ENCODE data around the gene PON1.
A peak's percentile ranks its signal among the peaks of the same experiment; 100 is the strongest.

PON1 gene

GRCh38 chr7:95324431-95324830 is at the start of gene PON1:
Gene PON1, minus strand, starts transcription at chr7:95324532. Its CDS starts 57 bp downstream, at chr7:95324475.
- peak; percentile 17 for DNase-seq

DNA sequence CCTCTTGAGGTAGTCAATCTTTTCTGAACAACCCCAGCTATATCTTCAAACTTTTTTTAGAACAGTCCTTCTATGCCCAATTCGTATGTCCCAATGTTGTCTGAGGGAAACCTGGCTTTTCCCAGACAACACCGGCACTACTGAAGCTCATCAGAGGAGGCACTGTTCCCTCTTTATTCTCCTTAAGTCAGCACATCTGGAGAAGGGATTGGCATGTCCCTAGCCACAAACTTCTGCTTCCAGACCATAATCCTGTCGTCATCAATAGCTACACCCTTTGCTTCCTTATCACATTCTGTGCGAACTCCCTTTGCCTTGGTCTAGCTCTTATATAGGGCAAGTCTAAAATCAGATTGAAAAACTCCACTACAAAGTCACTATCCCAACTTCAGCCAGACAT is 49.0 kb upstream of the PON1 start:
- DNase-seq, result no peak

DNA sequence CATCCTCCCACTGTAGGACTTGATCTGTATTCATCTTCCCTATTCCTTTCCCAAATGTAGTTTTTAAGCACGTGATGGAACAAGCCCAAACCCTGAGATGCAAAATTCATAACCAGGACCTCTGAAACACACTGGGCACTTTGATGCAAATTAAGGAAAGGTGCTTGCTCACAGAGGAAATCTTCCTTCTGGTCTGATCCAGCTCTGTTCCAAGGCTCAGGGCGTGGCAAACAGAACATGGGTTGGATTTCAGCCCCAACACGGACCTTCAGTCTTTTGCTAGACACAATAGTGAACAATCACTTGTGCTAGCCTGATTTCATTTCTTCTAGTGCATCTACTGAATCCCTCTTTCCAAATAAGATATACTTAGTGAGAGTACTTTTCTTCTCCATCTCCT is 43.9 kb upstream of the PON1 start:
- no peak for DNase-seq

DNA sequence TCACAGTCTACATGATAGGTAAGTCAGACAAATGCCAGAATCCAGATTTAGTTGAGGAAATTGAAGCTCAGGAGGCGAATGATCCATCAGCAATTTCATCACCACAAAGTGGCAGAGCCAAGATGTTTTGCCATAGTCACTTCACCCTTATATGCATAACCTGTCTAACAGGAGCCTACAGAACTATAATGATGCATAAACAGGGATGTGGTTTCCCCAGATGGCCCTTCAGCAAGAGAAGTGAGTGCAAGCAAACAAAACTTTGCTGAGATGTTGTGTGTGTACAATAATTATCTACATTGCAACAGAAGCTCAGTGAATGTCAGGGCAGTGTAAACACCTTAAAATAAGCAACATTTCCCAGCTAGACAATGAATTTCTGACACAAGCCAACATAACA is 43.3 kb upstream of the PON1 start:
- peak; percentile 82 for DNase-seq

- DNase-seq, result no peak
These were observed 40.8 kb upstream of the PON1 start for GRCh38 chr7:95365151-95365550.

- no peak for DNase-seq
These were observed 33.3 kb upstream of the PON1 start for GRCh38 chr7:95357623-95358022.

- no peak for DNase-seq
These were observed 18.4 kb upstream of the PON1 start for GRCh38 chr7:95342642-95343307.

DNA sequence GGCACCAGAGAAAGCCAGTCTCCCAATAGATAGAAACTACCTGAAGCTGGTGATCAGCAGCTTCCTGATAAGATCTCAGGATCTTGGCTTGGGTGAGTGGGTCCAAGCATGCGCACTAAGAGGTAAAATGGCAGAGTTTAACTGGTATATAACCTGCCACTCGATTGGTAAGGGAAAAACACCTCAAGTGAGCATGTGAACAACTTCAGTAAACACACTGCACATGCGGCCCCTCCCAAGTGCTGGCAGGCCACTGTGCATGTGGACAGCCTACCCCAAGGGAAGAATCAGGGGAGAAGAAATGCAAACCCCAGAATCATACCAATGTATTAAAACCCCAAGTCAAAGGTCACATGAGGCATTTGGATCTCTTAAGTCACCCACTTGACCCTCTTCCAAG is 17.7 kb upstream of the PON1 start:
- no peak for DNase-seq

DNA sequence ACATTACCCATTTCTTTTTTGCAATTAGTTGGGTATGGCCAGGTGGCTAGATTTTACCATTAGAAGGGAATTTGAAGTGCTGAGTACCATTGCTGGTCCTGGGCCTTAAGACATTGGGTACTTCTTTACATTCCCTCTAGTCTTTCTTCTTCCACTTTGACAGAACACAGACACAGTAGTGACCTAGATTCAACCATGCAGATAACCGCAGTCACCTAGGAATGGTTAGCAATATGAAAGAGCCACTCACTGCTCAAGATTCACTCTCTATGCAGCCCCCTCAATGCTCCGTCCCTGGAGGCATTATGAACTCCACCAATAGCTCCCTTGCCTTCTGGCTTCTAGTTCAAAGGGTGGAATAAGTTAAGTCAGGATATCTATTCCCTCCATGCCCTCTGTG is 16.2 kb upstream of the PON1 start:
- no peak for DNase-seq

- DNase-seq, result no peak
These were observed 14.5 kb upstream of the PON1 start for GRCh38 chr7:95338832-95339231.

DNA sequence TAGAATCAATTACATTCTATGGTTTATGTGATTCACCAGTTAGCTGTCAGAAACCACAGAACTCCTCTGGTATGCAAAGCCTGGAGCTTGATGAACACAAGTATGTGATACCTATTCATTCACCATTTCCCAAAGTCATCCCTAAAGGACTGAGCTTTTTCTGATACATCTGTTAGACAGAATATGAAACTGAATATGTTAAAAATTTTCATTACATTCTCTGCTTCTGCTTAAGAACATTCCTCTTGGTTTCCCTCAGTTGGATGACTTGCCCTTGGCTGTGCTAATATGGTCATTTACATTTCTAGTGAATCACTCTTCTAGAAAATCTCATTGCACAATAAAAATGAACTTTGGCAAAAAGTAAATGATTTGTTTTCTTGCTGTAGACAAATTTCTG is 10.8 kb upstream of the PON1 start:
- no peak for DNase-seq

GRCh38 chr7:95334447-95334846 is 10.1 kb upstream of the PON1 start:
- no peak for DNase-seq

DNA sequence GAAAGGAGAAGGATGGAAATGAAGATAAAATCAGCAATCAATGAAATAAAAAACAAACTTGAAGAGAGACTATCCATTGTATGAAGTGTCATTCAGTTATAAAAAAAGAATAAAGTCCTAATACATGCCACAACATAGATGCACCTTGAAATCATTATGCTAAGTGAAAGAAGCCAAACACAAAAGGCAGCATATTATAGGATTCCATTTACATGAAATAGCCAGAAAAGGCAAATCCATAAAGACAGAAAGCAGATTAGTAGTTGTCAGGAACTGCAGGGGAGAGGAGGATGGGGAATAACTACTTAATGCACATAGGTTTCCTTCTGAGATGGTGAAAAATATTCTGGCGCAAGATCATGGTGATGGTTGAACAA is 6.6 kb upstream of the PON1 start:
- DNase-seq, result no peak

DNA sequence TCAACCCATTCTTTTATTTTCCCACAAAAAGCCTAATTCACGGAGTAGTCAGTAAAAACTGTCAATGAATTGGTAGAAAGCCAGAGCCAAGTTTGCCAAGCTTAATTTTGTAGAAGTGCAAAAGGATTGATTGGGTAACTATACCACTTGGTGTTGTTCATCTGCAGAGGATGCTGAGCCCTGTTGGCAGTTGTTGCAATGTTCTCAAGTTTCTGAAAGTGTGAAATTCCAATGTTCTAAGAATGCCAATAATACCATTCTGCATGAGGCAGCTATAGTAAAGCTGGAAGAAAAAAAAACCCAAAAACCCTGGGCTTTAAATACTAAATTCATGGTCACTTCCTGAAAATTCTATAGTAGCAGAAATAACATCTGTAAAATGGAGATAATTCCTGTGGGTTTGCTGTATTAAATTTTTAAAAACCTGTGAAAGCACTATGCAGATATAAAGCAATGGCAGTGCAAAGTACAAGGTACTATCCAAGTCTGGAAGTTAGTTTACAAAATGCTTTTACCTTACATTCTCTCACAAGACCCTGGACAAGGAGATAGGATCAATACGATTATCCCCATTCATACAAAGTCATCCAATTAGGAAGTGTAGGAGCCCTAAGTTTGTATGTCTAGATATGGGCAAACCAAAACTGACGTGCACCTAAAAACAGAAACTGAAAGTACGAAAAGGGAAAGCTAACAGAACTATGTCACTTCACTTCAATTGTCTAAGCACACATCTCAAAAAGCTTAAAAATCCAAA is 6.0 kb upstream of the PON1 start:
- DNase-seq, result no peak

GRCh38 chr7:95327356-95327755 is 3.0 kb upstream of the PON1 start:
- no peak for DNase-seq

DNA sequence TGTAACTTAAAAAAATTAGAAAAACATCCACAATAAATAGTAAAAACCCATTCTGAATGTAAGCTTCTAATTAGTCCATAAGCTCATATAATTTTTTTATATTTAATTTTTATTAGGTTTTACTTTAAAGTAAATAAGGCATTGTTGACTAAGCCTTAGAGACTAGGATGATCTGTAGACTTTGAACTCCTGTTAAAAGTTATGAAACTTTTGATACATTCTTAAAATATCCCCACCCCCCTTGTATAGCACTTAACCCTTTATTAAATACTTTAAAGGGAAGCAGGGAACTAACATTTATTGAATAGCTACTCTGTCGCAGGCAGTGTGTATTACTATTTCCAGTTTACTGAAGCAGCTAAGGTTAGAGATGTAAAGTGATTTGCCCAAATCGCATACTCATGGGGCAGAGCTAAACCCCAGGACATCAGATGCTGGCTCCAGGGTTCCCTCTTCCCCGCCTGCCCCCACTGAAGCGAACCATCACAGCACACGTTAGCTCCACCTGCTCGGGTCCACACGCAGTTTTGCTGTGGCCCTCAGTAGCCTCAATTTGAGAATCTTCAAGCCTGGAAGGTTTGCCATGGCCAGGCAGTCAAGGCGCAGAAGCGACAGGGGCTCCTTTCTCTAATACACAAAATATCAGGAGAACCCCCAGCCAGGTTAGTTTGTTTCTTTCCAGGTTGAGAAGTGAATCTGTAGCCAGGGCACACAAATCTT is 762 bp downstream of the PON1 start:
- no peak for DNase-seq

DNA sequence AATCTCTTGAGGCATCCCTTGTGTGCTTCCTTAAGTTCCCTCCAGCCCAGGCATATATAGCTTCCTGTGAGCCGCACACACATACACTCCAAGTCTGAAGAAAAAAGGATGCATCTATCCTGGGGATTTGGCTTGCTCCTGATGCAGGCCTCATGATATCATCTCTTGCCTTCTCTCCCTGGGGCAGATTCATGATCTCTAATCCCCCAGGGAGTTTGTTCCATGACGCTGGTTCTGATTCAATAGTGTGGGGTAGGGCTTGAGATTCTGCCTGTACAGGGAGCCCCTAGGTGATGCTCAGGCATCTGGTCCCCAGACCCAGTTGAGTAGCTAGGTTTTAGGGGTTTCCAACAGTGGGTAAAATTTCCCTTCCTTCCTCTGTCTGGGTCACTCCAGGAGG is 1.5 kb downstream of the PON1 start:
- no peak for DNase-seq

DNA sequence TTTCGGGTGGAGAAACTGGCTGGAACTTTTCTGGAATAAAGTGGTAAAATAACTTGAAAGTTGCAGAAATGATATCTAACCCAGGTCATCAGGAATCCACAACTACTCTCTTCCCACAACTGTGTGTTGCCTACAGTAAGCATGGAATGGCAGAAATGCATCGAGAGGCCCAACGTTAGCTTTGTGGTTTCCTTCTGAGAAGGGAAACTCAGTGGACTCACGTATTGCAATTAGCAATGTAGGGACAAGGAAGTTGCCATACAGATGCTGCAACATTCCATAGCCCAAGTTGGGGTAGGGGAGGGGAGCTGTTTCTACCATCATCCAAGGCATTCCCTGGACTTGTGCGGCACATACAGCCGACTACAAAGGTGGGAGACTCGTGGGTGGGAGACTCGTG is 1.9 kb downstream of the PON1 start:
- no peak for DNase-seq

DNA sequence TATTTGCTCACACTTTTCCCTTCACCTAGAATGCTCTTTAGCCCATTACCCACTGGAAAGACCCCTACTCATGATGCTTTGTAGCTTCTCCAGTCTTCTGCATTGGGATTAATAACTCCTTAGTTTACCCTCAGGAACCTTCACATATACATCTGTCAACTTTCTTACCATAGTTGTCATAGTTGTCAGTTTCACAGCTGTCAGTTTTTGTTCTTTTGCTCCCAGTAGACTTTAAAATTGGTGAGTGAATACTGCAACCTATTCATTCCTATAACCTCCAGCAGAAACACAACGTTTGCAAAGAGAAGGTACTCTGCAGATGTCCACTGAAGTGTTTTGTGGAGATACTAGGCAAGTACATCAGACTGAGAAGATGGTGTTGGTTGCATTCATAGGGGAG is 2.6 kb downstream of the PON1 start:
- DNase-seq, result no peak

- no peak for DNase-seq
These were observed 3.7 kb downstream of the PON1 start for GRCh38 chr7:95320651-95321050.

- DNase-seq, result no peak
These were observed 4.8 kb downstream of the PON1 start for GRCh38 chr7:95319570-95319969.

DNA sequence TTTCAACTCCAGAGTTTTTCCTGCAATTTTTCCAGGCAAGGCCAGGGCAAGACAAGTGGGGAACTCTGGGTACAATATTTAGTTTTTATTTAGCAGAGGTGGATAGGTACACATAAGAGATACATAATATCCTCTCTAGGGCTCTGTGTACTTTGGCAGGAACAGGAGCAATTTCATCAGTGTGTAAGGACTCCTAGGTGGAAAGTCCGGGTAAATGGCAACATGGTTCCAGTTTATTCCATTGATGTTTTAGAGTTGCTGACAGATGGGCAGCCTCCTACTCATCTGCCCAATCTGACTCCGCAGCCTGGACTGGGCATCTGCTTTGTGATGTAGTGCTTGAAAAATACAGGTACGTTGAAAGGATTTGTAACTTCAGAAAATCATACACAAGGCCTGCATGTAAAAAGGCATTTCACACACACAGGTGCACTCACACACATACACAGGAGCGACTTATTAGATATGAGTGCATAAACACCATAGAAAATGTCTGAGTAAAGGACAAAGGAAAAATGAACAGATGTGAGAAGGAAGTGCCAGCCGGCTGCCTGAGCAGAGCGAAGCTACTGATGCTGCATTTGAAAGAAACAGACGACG is 5.7 kb downstream of the PON1 start:
- DNase-seq, result peak; percentile 3

DNA sequence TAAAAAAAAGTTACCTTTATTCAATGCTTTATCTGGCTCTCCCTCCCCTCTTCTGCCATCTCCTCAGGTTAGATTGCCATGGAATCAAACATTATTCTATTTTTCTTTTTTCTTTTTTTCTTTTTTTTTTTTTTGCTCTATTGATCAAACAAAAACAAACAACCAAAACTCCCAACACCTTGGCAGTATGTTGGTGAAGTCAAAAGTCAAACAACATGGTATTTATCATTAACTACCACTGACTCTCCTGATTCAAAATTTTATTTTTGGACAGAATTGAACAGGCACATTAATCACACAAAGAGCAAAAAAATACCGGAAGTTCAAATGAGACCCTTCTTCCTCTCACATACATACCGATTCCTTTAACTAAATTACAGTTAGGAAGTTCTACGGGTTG is 6.4 kb downstream of the PON1 start:
- DNase-seq, result no peak

- DNase-seq, result no peak
These were observed 6.8 kb downstream of the PON1 start for GRCh38 chr7:95317546-95317945.

Measured in NCI-H510A treated with DMSO at 0.1 percent for 48 hours (cell line).